ENCODE measurements around the gene PRAC2.

The PRAC2 gene

DNA sequence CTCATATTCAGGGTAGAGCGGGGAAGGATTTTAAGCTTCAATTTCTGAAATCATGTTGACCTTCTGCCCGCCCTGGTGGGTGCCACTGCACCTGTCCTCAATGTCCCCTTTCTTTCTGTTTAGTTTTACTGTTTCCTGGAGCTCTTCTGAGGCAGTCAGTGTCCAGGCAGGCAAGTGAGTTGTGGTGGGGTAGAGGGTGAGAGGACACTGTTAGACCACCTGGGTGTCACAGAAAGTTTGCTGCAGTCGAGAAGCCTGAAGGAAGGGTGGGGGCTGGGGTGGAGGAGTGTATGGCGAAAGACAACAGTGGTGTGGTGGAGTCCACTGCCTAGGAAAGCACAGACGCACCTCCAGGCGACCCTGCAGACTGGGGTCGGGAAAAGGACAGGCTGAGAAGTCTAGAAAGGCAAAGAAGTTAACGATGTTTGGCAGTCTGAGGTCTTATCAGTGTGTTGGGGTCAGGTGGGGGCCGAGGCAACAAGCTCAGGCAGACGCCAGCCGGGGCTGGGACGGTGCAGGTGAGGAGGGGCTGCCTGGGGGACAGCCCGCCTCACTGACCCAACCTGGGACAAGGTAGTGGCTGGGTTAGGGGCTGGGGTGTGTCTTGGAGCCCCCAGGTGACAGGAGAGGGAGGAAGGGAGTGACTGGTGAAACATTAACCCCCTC is 28.9 kb downstream of the PRAC2 start:
- H3K9ac ChIP-seq (ENCODE audit: low read length in 2 of 2) = no peak overlapping the region
- peaks cover 87 to 94% of the 10 kb centered on the region in 2 donors for H3K27me3 ChIP-seq (ENCODE audit: control insufficient read depth in 1 of 2, insufficient read depth in 2 of 2, low read length in 2 of 2)
- H3K27ac ChIP-seq (ENCODE audit: low read length) = no peak overlapping the region
- no peaks in the 10 kb centered on the region for H3K36me3 ChIP-seq (ENCODE audit: control insufficient read depth in 2 of 2, insufficient read depth in 2 of 2, low read length in 2 of 2)
- H3K4me1 ChIP-seq (ENCODE audit: control insufficient read depth, insufficient read depth, low read length) = peaks cover 14% of the 10 kb centered on the region
- no peaks in the 10 kb centered on the region for H3K9me3 ChIP-seq (ENCODE audit: control insufficient read depth in 2 of 2, low read length in 2 of 2)
- H3K4me3 ChIP-seq (ENCODE audit: low read length in 2 of 2) = no peak overlapping the region

DNA sequence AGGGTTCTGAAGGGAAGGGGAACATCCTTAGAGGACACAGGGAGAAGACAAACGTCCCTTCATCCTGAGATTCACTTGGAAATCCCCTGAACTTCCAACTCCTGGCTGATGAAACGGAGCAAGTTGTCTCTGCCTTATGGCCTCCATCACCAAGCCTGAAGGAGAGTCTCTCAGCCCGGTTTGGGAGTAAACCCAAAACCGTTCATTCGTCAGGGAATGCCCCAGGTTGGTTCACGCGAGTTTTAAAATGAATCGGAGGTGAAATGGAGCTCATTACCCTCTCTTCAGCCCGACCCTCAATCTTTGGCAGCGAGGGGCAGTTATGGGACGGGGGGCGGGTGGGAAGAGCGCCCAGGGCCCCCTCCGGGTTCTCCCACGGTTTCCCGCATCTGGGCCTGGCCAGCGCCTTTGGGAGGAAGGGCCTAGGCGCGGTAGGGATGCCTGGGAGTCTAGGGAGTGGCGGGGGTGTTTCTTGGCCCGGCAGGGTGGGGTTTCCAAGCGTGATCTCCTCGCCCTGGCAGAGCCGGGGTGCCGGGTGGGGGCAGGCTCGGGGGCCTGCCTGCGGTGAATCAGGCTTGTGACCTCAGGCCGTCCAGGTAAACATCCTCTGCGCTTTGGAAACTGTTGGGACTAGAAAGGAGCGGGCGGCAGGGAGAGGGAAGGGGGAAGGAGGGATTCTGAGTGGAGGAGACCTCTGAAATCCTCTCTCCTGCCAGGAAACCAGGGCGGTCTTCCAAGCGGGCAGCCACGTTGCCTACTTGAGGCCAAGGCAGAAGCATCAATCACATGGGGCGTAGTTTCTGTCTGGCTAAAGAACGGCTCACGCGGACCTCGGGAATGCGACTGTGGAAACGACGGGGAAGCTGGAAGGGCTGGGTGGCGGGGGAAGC is 29.7 kb downstream of the PRAC2 start:
- Histone ChIP-seq H3K9ac (ENCODE audit: low read length in 2 of 2) (no peak overlapping the region), H3K4me3 (ENCODE audit: low read length in 2 of 2) (no peak overlapping the region), H3K9me3 (ENCODE audit: control insufficient read depth in 2 of 2, low read length in 2 of 2) (no peaks in the 10 kb centered on the region), H3K36me3 (ENCODE audit: control insufficient read depth in 2 of 2, insufficient read depth in 2 of 2, low read length in 2 of 2) (no peaks in the 10 kb centered on the region), H3K27me3 (ENCODE audit: control insufficient read depth in 1 of 2, insufficient read depth in 2 of 2, low read length in 2 of 2) (peaks cover 87 to 92% of the 10 kb centered on the region in 2 donors), H3K27ac (ENCODE audit: low read length) (no peak overlapping the region), H3K4me1 (ENCODE audit: control insufficient read depth, insufficient read depth, low read length) (peaks cover 14% of the 10 kb centered on the region)

DNA sequence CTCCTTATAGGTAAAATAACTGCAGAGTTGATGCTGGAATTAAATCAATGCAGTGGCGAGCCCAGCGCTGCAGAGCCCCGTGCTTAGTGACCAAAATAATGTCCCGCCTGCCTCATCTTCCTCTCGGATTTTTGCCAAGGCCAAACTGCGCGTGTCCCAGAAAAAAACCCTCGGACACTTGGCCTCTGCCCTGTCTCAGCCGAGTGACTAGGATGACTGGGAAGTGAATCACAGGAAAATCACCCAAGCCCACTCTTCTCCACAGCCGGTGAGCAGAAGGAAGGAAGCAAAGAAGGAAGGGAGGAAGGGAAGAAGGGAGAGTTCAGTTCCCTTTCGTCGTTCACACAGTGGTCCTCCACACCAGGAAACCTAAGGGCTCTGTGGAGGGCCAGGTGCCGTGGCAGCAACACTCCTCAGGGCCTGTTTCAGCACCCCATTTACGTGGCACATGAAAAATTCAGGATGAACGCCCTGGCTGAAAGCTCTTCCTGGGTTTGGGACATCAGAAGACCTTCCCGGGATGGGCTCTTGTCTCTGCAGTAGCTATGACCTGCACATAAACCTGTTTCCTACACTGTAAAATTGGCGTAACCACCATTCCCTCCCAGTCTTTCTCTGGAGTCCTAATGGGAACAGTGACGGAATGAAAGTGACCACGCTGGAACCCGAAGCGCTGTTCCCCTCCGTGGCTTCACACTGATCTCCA is 31.0 kb downstream of the PRAC2 start:
- Histone ChIP-seq H3K36me3 (ENCODE audit: control insufficient read depth in 2 of 2, insufficient read depth in 2 of 2, low read length in 2 of 2) (no peaks in the 10 kb centered on the region), H3K27me3 (ENCODE audit: control insufficient read depth in 1 of 2, insufficient read depth in 2 of 2, low read length in 2 of 2) (peaks cover 80 to 85% of the 10 kb centered on the region in 2 donors), H3K4me3 (ENCODE audit: low read length in 2 of 2) (no peak overlapping the region)

DNA sequence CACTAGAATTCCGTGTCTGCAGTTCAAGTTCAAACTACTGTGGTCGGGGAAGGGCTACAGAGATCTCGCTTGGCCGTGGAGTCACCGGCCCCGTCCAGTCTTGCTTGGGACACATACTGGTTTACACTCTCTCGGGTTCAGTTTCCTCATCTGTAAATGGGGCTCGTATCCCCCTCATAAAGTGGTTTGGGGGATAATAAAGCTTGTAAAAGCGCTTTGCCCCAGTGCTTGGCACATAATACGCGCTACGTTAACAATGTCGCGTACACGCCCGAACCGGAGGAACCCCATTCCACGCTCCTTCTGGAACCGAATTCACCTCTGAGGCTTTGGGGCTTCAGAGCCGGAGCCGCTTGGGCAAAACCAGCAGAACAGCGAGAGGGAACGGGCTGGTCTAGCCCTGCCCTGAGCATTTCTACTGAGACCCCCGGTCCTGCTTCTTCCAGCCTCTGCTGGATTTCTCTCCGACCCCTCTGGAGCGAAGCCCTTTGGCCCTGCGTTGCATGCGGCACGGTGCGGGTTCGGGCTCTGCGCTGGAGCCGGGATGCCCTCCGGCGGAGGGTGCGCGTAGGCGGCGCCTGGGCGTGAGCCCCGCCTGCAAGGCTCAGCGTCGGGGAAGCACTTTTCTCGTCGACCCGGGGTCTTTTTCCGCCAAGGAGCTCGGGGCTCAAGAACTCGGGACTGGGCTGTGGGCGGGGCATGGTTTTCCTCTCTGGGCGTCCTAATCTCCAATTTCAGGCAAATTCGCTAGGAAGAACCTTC is 31.7 kb downstream of the PRAC2 start:
- Histone ChIP-seq H3K36me3 (ENCODE audit: control insufficient read depth in 2 of 2, insufficient read depth in 2 of 2, low read length in 2 of 2) (no peaks in the 10 kb centered on the region), H3K9me3 (ENCODE audit: control insufficient read depth in 2 of 2, low read length in 2 of 2) (no peaks in the 10 kb centered on the region), H3K4me3 (ENCODE audit: low read length in 2 of 2) (no peak overlapping the region), H3K27ac (ENCODE audit: low read length) (no peak overlapping the region), H3K4me1 (ENCODE audit: control insufficient read depth, insufficient read depth, low read length) (peaks cover 14% of the 10 kb centered on the region), H3K9ac (ENCODE audit: low read length in 2 of 2) (no peak overlapping the region), H3K27me3 (ENCODE audit: control insufficient read depth in 1 of 2, insufficient read depth in 2 of 2, low read length in 2 of 2) (peaks cover 74 to 81% of the 10 kb centered on the region in 2 donors)

More for the DNA sequence above, 31.0 kb downstream of the PRAC2 start:
- Histone ChIP-seq H3K4me1 (ENCODE audit: control insufficient read depth, insufficient read depth, low read length) (peaks cover 14% of the 10 kb centered on the region), H3K9me3 (ENCODE audit: control insufficient read depth in 2 of 2, low read length in 2 of 2) (no peaks in the 10 kb centered on the region), H3K9ac (ENCODE audit: low read length in 2 of 2) (no peak overlapping the region), H3K27ac (ENCODE audit: low read length) (no peak overlapping the region)

DNA sequence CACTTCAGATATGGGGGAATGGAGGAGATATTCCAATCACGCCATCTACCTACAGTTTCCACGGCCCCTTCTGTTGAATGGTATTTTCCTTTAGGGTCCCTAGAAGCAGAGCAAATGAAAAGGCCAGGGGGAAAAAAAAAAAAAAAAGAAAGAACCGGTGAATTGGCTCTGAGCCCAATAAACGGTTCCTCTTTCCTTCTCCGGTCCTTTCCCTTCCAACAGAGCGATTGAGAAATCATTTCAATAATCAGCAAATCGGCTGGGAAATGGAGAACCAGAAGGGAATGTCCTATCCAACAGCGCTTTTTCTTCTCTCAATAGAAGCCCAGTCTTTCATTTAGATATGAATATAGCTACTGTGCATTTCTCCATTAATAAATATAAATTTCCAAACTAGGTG is 32.4 kb downstream of the PRAC2 start:
- Histone ChIP-seq H3K4me1 (ENCODE audit: control insufficient read depth, insufficient read depth, low read length) (peaks cover 14% of the 10 kb centered on the region), H3K27me3 (ENCODE audit: control insufficient read depth in 1 of 2, insufficient read depth in 2 of 2, low read length in 2 of 2) (peaks cover 68 to 75% of the 10 kb centered on the region in 2 donors), H3K9ac (ENCODE audit: low read length in 2 of 2) (no peak overlapping the region), H3K4me3 (ENCODE audit: low read length in 2 of 2) (no peak overlapping the region), H3K27ac (ENCODE audit: low read length) (no peak overlapping the region), H3K9me3 (ENCODE audit: control insufficient read depth in 2 of 2, low read length in 2 of 2) (no peaks in the 10 kb centered on the region), H3K36me3 (ENCODE audit: control insufficient read depth in 2 of 2, insufficient read depth in 2 of 2, low read length in 2 of 2) (no peaks in the 10 kb centered on the region)

DNA sequence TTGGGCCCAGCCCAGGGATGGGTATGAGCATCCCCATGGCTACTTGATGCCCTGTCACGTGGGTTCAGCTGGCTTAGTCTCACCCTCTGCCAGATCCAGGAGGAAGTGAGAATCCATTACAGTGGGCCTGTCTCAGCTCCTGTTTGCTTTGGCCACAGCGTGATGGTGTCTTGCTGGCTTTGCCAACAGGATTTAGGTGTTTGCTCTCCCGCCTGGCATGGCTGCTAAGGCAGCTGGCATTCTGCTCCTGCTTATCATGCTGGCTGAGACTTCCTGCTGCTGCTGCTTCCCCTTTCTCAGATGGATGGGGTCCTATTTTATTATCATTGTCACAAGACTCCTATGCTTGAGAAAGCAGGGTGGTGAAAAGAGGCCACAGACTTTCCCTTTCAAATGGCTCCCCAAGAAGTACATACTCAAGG is 33.9 kb downstream of the PRAC2 start:
- Histone ChIP-seq H3K4me3 (ENCODE audit: low read length in 2 of 2) (no peak overlapping the region), H3K27me3 (ENCODE audit: control insufficient read depth in 1 of 2, insufficient read depth in 2 of 2, low read length in 2 of 2) (peaks cover 58 to 70% of the 10 kb centered on the region in 2 donors), H3K4me1 (ENCODE audit: control insufficient read depth, insufficient read depth, low read length) (peaks cover 14% of the 10 kb centered on the region), H3K36me3 (ENCODE audit: control insufficient read depth in 2 of 2, insufficient read depth in 2 of 2, low read length in 2 of 2) (no peaks in the 10 kb centered on the region), H3K27ac (ENCODE audit: low read length) (no peak overlapping the region), H3K9ac (ENCODE audit: low read length in 2 of 2) (no peak overlapping the region), H3K9me3 (ENCODE audit: control insufficient read depth in 2 of 2, low read length in 2 of 2) (no peaks in the 10 kb centered on the region)

DNA sequence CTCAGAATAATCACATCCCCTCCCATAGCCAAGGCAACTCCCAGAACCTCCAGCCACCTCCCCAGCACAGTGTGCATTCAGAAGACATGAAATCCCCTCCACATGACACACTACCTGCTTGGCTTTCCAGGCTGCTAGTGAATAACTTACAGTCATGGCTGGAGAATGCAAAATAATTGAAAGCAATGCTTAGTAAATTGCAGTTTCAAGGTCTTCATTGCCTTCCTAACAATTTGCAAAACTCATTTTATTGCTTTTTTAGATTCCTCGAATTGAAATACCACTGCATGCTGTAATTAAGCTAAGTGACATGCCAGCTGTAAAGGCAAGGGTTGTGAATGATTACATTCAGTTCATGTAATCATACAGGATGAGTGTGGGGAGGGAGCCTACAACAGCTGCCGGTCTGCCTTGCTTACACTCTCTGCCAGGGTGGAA is 34.6 kb downstream of the PRAC2 start:
- H3K4me1 ChIP-seq (ENCODE audit: control insufficient read depth, insufficient read depth, low read length) = peaks cover 14% of the 10 kb centered on the region
- H3K36me3 ChIP-seq (ENCODE audit: control insufficient read depth in 2 of 2, insufficient read depth in 2 of 2, low read length in 2 of 2) = no peaks in the 10 kb centered on the region
- H3K27ac ChIP-seq (ENCODE audit: low read length) = no peak overlapping the region
- H3K27me3 ChIP-seq (ENCODE audit: control insufficient read depth in 1 of 2, insufficient read depth in 2 of 2, low read length in 2 of 2) = peaks cover 51 to 69% of the 10 kb centered on the region in 2 donors
- no peaks in the 10 kb centered on the region for H3K9me3 ChIP-seq (ENCODE audit: control insufficient read depth in 2 of 2, low read length in 2 of 2)
- H3K9ac ChIP-seq (ENCODE audit: low read length in 2 of 2) = no peak overlapping the region
- H3K4me3 ChIP-seq (ENCODE audit: low read length in 2 of 2) = no peak overlapping the region

DNA sequence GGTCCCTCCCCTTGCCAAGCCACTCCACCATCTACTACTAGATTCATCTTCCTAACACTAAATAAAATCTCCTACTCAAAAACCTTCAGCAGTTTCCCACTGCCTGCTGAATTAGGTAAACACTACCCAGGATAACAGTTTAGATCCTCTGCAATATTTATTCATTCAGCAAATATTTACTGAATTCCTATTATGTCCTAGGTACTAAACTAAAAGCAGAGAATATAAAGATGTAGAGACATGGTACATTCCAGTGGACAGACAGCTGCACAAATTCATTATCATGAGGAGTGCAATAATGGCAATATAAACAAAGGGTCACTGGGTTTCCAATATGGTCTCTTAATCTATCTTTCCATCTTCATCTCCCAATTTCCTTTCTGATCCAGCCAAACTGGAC is 36.3 kb downstream of the PRAC2 start:
- H3K9me3 ChIP-seq (ENCODE audit: control insufficient read depth in 2 of 2, low read length in 2 of 2) = no peaks in the 10 kb centered on the region
- H3K9ac ChIP-seq (ENCODE audit: low read length in 2 of 2) = no peak overlapping the region
- H3K36me3 ChIP-seq (ENCODE audit: control insufficient read depth in 2 of 2, insufficient read depth in 2 of 2, low read length in 2 of 2) = no peaks in the 10 kb centered on the region
- H3K27me3 ChIP-seq (ENCODE audit: control insufficient read depth in 1 of 2, insufficient read depth in 2 of 2, low read length in 2 of 2) = peaks cover 34 to 64% of the 10 kb centered on the region in 2 donors
- peaks cover 8% of the 10 kb centered on the region for H3K4me1 ChIP-seq (ENCODE audit: control insufficient read depth, insufficient read depth, low read length)
- H3K4me3 ChIP-seq (ENCODE audit: low read length in 2 of 2) = no peak overlapping the region
- no peak overlapping the region for H3K27ac ChIP-seq (ENCODE audit: low read length)

DNA sequence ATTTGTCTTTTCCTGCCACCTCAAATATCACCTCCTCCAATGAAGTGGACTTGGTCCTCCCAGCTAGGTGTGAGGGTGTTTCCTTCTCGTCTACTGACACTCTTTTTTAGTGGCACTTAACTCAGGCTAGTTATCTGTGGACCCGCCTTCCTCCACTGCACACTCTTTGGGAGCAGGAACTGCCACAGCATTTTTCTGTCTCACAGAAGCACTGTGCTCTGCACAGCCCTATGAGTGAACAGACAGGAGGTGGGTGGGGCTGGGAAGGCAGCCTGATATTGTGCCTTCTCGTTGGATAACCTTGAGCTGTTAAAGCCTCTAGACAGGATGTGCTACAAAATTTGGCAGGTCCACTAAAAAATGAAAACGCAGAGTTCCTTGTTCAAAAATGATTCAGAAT is 37.4 kb downstream of the PRAC2 start:
- Histone ChIP-seq H3K9ac (ENCODE audit: low read length in 2 of 2) (no peak overlapping the region), H3K4me1 (ENCODE audit: control insufficient read depth, insufficient read depth, low read length) (no peaks in the 10 kb centered on the region), H3K4me3 (ENCODE audit: low read length in 2 of 2) (no peak overlapping the region), H3K36me3 (ENCODE audit: control insufficient read depth in 2 of 2, insufficient read depth in 2 of 2, low read length in 2 of 2) (no peaks in the 10 kb centered on the region), H3K27me3 (ENCODE audit: control insufficient read depth in 1 of 2, insufficient read depth in 2 of 2, low read length in 2 of 2) (peaks cover 22 to 54% of the 10 kb centered on the region in 2 donors), H3K9me3 (ENCODE audit: control insufficient read depth in 2 of 2, low read length in 2 of 2) (no peaks in the 10 kb centered on the region), H3K27ac (ENCODE audit: low read length) (no peak overlapping the region)

DNA sequence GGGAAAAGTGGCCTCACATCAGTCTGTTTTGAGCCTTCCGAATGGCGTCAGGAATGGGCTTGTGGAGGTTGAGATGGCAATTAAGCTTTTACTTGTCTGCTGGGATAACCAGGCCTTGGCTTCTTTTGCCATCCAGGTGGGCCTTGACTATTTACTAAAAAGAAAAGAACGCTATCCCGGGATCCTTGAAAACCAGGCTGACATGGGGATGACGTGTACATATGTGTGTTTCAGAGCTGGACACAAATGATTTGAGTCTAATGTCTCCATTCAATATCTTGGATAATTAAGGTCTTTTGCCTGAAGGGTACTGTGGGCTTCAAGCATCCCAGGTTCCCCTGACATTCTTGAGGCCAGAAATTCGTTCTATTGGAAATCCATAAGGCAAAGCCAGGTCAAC is 38.1 kb downstream of the PRAC2 start:
- no peaks in the 10 kb centered on the region for H3K4me1 ChIP-seq (ENCODE audit: control insufficient read depth, insufficient read depth, low read length)
- no peak overlapping the region for H3K4me3 ChIP-seq (ENCODE audit: low read length in 2 of 2)
- no peaks in the 10 kb centered on the region for H3K9me3 ChIP-seq (ENCODE audit: control insufficient read depth in 2 of 2, low read length in 2 of 2)
- H3K27ac ChIP-seq (ENCODE audit: low read length) = no peak overlapping the region
- H3K9ac ChIP-seq (ENCODE audit: low read length in 2 of 2) = no peak overlapping the region
- peaks cover 15 to 51% of the 10 kb centered on the region in 2 donors for H3K27me3 ChIP-seq (ENCODE audit: control insufficient read depth in 1 of 2, insufficient read depth in 2 of 2, low read length in 2 of 2)
- H3K36me3 ChIP-seq (ENCODE audit: control insufficient read depth in 2 of 2, insufficient read depth in 2 of 2, low read length in 2 of 2) = no peaks in the 10 kb centered on the region

Measured in stomach smooth muscle (tissue), 2 donors.